Fibroblast of lung (primary cell): ENCODE results near the gene RPGRIP1. TPM values are rescaled to one million over a fixed set of nuclear protein-coding genes. Genes with fewer than 3 reads are reported as not detected.
"Not testable (repeated sequence)": the region's sequence is repeated elsewhere in the genome, so short reads cannot be mapped to it uniquely, and the experiment has no call there.

Source experiments
- DNase-seq, 2 donors: peaks; one replicate each; pipeline versions ENCODE4 v3.0.0 to v3.0.0-alpha.2; 2010; ENCODE audit warnings: low read depth in 2 of 2
- H2AFZ ChIP-seq: 2 replicates; pipeline ENCODE4 v1.5.1; 2012; ENCODE audit warnings: low read length, control low read depth, inconsistent platforms
- H3K27ac ChIP-seq: 2 replicates; pipeline ENCODE4 v1.5.1; 2011; ENCODE audit warnings: low read length, control low read depth; ENCODE audit not compliant: insufficient read depth
- H3K27me3 ChIP-seq: 2 replicates; pipeline ENCODE4 v1.5.1; 2011; ENCODE audit warnings: mild to moderate bottlenecking, low read length; ENCODE audit not compliant: control insufficient read depth, insufficient read depth
- H3K36me3 ChIP-seq: 2 replicates; pipeline ENCODE4 v1.5.1; 2011; ENCODE audit warnings: low read length; ENCODE audit not compliant: control insufficient read depth, insufficient read depth
- H3K4me1 ChIP-seq: 2 replicates; pipeline ENCODE4 v1.5.1; 2011; ENCODE audit warnings: low read length; ENCODE audit not compliant: control insufficient read depth, insufficient read depth; ENCODE audit errors: extremely low read depth
- H3K4me2 ChIP-seq: 2 replicates; pipeline ENCODE4 v1.5.1; 2011; ENCODE audit warnings: low read length, control low read depth; ENCODE audit not compliant: insufficient read depth; ENCODE audit errors: extremely low read depth
- H3K4me3 ChIP-seq, 4 experiments: fragments of 200-600 bp in 1 of 4; sonication (generic) in 1 of 4; replicated peaks in 1 of 4; 2 replicates each; pipeline ENCODE4 v1.5.1; 2011 to 2016; ENCODE audit warnings: low read length in 4 of 4, low read depth in 3 of 4, mild to moderate bottlenecking in 3 of 4, control low read depth in 2 of 4, inconsistent platforms in 1 of 4, mixed read lengths in 1 of 4; ENCODE audit not compliant: insufficient read depth in 1 of 4; ENCODE audit errors: control extremely low read depth in 1 of 4
- H3K79me2 ChIP-seq: 2 replicates; pipeline ENCODE4 v1.5.1; 2012; ENCODE audit warnings: mild to moderate bottlenecking, low read length, inconsistent platforms; ENCODE audit not compliant: control insufficient read depth, insufficient read depth
- H3K9ac ChIP-seq: 2 replicates; pipeline ENCODE4 v1.5.1; 2011; ENCODE audit warnings: mild to moderate bottlenecking, low read length, control low read depth; ENCODE audit not compliant: insufficient read depth
- H3K9me3 ChIP-seq: 2 replicates; pipeline ENCODE4 v1.5.1; 2012; ENCODE audit warnings: low read depth, low read length; ENCODE audit not compliant: control insufficient read depth, insufficient read depth
- H4K20me1 ChIP-seq: 2 replicates; pipeline ENCODE4 v1.5.1; 2011; ENCODE audit warnings: low read length; ENCODE audit not compliant: control insufficient read depth, insufficient read depth; ENCODE audit errors: extremely low read depth
- CTCF ChIP-seq, 2 donors: IDR thresholded peaks in 1 of 2; conservative IDR thresholded peaks in 1 of 2; 1 replicate in 1 of 2; 2 replicates in 1 of 2; pipeline ENCODE4 v1.5.1; 2011 to 2012; ENCODE audit warnings: low read length in 2 of 2, control low read depth in 1 of 2, inconsistent platforms in 1 of 2, low read depth in 1 of 2, mild to moderate bottlenecking in 1 of 2
- EZH2 ChIP-seq: IDR thresholded peaks from 2 replicates; pipeline ENCODE4 v1.5.1; 2012; ENCODE audit warnings: low read length, control low read depth, mild to moderate bottlenecking; ENCODE audit errors: missing control alignments
- polyA plus RNA-seq, 2 donors: library from polyadenylated mRNA; depleted of rRNA in 1 of 2; stranded (reverse) in 1 of 2; unstranded in 1 of 2; fragments of >200 nt; gene quantifications; 2 replicates each; pipeline ENCODE4 v1.2.1, GENCODE V29; 2011 to 2012; ENCODE audit warnings: missing spikeins in 1 of 2
- total RNA-seq: library from RNA; depleted of rRNA; stranded (reverse); fragments of >200 nt; gene quantifications from 2 replicates; pipeline ENCODE4 v1.2.1, GENCODE V29; 2014

RPGRIP1 gene
- total and polyA plus RNA-seq, 2 donors (not counting 1 experiment from before 2014, with no cell fraction given): under 0.01 to 0.32 TPM

GRCh38 chr14:21267886-21268616, 11.8 kb upstream of the RPGRIP1 start:
- Histone ChIP-seq H3K9me3 (no peaks in the 10 kb centered on the region), H3K79me2 (peaks cover 57% of the 10 kb centered on the region)
- DNase-seq: no peak

GRCh38 chr14:21268617-21269251, 11.1 kb upstream of the RPGRIP1 start:
- H3K36me3 ChIP-seq: peaks cover 1% of the 10 kb centered on the region
- TF ChIP-seq CTCF (conservative IDR thresholded peaks at IDR 0.05 in 1 of 2, IDR thresholded peaks at IDR 0.05 in 1 of 2; ENCODE audit: low read depth in 1 of 2, low read length in 2 of 2): no peak
- TF ChIP-seq EZH2: no peak
- H3K4me1 ChIP-seq: peaks cover 13% of the 10 kb centered on the region
- peak overlapping the region; percentile 98 for H3K27ac ChIP-seq
- H2AFZ ChIP-seq: no peak overlapping the region
- peak overlapping the region; percentile 85 to 99 (median 89) for H3K4me3 ChIP-seq
- no peaks in the 10 kb centered on the region for H3K9me3 ChIP-seq
- peak overlapping the region; percentile 98 for H3K4me2 ChIP-seq
- peaks cover 51% of the 10 kb centered on the region for H3K79me2 ChIP-seq
- peaks cover 14% of the 10 kb centered on the region for H4K20me1 ChIP-seq
- H3K9ac ChIP-seq: peak overlapping the region; percentile 93
- H3K27me3 ChIP-seq: no peaks in the 10 kb centered on the region
- peak; percentile 63 to 80 for DNase-seq

More at GRCh38 chr14:21267886-21268616, 11.8 kb upstream of the RPGRIP1 start:
- Histone ChIP-seq H3K27ac (peak overlapping the region; percentile 98), H2AFZ (no peak overlapping the region), H3K36me3 (peaks cover 4% of the 10 kb centered on the region), H3K4me2 (peak overlapping the region; percentile 98), H3K9ac (peak overlapping the region; percentile 93), H4K20me1 (peaks cover 14% of the 10 kb centered on the region), H3K4me3 (peak overlapping the region; percentile 85 to 99 (median 89)), H3K4me1 (peaks cover 16% of the 10 kb centered on the region), H3K27me3 (no peaks in the 10 kb centered on the region)
- TF ChIP-seq CTCF (conservative IDR thresholded peaks at IDR 0.05 in 1 of 2, IDR thresholded peaks at IDR 0.05 in 1 of 2; ENCODE audit: low read depth in 1 of 2, low read length in 2 of 2): no peak
- no peak for TF ChIP-seq EZH2

GRCh38 chr14:21269252-21270046, 10.4 kb upstream of the RPGRIP1 start, which contains the start of gene HNRNPC:
Gene HNRNPC (minus strand): TSS chr14:21269442. CDS start chr14:21234193, 35,249 bp downstream.
- H3K4me3 ChIP-seq: peak within 1 kb of the TSS; percentile 85 to 99 (median 89)
- H4K20me1 ChIP-seq: peaks cover 9% of the 10 kb centered on the region
- TF ChIP-seq EZH2 (no peak), CTCF (conservative IDR thresholded peaks at IDR 0.05 in 1 of 2, IDR thresholded peaks at IDR 0.05 in 1 of 2; ENCODE audit: low read depth in 1 of 2, low read length in 2 of 2) (no peak)
- peaks cover 48% of the 10 kb centered on the region for H3K79me2 ChIP-seq
- no peaks in the 10 kb centered on the region for H3K9me3 ChIP-seq
- H3K4me1 ChIP-seq: peaks cover 10% of the 10 kb centered on the region
- peak within 1 kb of the TSS; percentile 98 for H3K27ac ChIP-seq
- no peaks in the 10 kb centered on the region for H3K27me3 ChIP-seq
- DNase-seq: peak; percentile 100
- peak within 1 kb of the TSS; percentile 93 for H3K9ac ChIP-seq
- H2AFZ ChIP-seq: peak within 1 kb of the TSS; percentile 54
- no peaks in the 10 kb centered on the region for H3K36me3 ChIP-seq
- peak within 1 kb of the TSS; percentile 98 for H3K4me2 ChIP-seq

GRCh38 chr14:21272661-21273060, 7.2 kb upstream of the RPGRIP1 start:
- not testable (repeated sequence) for DNase-seq, H3K36me3 ChIP-seq
- peaks cover 16% of the 10 kb centered on the region for H3K79me2 ChIP-seq

More at GRCh38 chr14:21272661-21273060, 7.2 kb upstream of the RPGRIP1 start:
- H3K9me3 ChIP-seq, H4K20me1 ChIP-seq, H2AFZ ChIP-seq, H3K9ac ChIP-seq, H3K4me3 ChIP-seq, H3K27me3 ChIP-seq, H3K27ac ChIP-seq, H3K4me2 ChIP-seq, H3K4me1 ChIP-seq: not testable (repeated sequence)
